GM03348 (cell line): ENCODE measurements around the gene PIK3C2G.

Experiments used
- DNase-seq: peaks from one replicate; pipeline ENCODE4 v3.0.0; 2012; ENCODE audit warnings: low spot score

Gene PIK3C2G

GRCh38 chr12:18552829-18553228 lies 291.5 kb downstream of the PIK3C2G start:
- DNase-seq = no peak

- DNase-seq = no peak
Observed at GRCh38 chr12:18556161-18556560, 294.8 kb downstream of the PIK3C2G start.

GRCh38 chr12:18559242-18559641 lies 297.9 kb downstream of the PIK3C2G start:
- no peak for DNase-seq

GRCh38 chr12:18562531-18562930 lies 301.2 kb downstream of the PIK3C2G start:
- DNase-seq = no peak

- no peak for DNase-seq
Observed at GRCh38 chr12:18564306-18564705, 303.0 kb downstream of the PIK3C2G start.

GRCh38 chr12:18567787-18568186 lies 306.5 kb downstream of the PIK3C2G start:
- no peak for DNase-seq

- no peak for DNase-seq
Observed at GRCh38 chr12:18570543-18570942, 309.2 kb downstream of the PIK3C2G start.

- peak; percentile 24 for DNase-seq
Observed at GRCh38 chr12:18576104-18576626, 314.8 kb downstream of the PIK3C2G start.

- no peak for DNase-seq
Observed at GRCh38 chr12:18576648-18577047, 315.3 kb downstream of the PIK3C2G start.

- peak; percentile 41 for DNase-seq
Observed at GRCh38 chr12:18578191-18578590, 316.9 kb downstream of the PIK3C2G start.

GRCh38 chr12:18580291-18580690 lies 319.0 kb downstream of the PIK3C2G start:
- peak; percentile 12 for DNase-seq

- DNase-seq = no peak
Observed at GRCh38 chr12:18580706-18581105, 319.4 kb downstream of the PIK3C2G start.

GRCh38 chr12:18581232-18581962 lies 320.1 kb downstream of the PIK3C2G start:
- DNase-seq = no peak

- DNase-seq = no peak
Observed at GRCh38 chr12:18583655-18584054, 322.3 kb downstream of the PIK3C2G start.

GRCh38 chr12:18586581-18586980 lies 325.3 kb downstream of the PIK3C2G start:
- DNase-seq = no peak

- DNase-seq = no peak
Observed at GRCh38 chr12:18589316-18589715, 328.0 kb downstream of the PIK3C2G start.

GRCh38 chr12:18591473-18591872 lies 330.2 kb downstream of the PIK3C2G start:
- no peak for DNase-seq

GRCh38 chr12:18595412-18595811 lies 334.1 kb downstream of the PIK3C2G start:
- peak; percentile 9 for DNase-seq

- no peak for DNase-seq
Observed at GRCh38 chr12:18601962-18602361, 340.6 kb downstream of the PIK3C2G start.

- no peak for DNase-seq
Observed at GRCh38 chr12:18612971-18613370, 351.7 kb downstream of the PIK3C2G start.

- no peak for DNase-seq
Observed at GRCh38 chr12:18620986-18621385, 359.7 kb downstream of the PIK3C2G start.

- no peak for DNase-seq
Observed at GRCh38 chr12:18629445-18629844, 368.1 kb downstream of the PIK3C2G start.

GRCh38 chr12:18629916-18630315 lies 368.6 kb downstream of the PIK3C2G start:
- no peak for DNase-seq

GRCh38 chr12:18631339-18631738 lies 370.0 kb downstream of the PIK3C2G start:
- DNase-seq = no peak
